ENCODE measurements around the gene TNF.
A peak's percentile ranks its signal among the peaks of the same experiment; 100 is the strongest.

TNF gene

GRCh38 chr6:31575335-31575901, at the start of gene TNF:
Gene TNF (plus strand): TSS chr6:31575565. CDS start chr6:31575742, 177 bp downstream.
- DNase-seq = peak; percentile 92 to 93

DNA sequence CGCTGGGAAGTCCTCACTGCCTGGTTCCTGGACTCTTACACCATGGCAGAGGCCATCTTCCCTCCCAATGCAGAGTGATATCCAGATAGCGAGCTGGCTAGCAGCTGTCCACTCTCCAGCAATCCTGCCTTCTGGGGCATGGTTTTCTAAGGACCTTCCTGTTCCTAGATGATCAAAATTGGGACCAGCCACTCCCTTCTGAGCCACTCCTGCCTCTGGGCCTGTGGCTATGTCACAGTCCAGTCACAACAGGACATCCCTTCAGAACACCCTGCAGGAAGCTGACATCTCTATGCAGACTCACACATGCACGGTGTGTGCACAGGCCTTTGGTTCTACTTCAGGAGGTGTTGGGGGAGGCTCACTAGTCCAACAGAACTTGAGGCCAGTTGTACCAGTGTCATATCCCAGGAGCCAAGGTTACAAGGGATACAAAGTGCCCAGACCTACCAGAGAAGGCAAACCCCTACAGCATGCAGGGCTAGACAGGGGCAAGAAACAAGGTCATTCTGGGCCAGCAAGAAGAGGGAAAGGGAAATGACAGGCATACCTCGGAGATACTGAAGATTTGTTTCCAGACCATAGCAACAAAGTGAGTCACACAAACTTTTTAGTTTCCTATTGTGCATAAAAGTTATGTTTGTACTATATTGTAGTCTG, 49.3 kb upstream of the TNF start:
- DNase-seq = peak; percentile 18 to 19

GRCh38 chr6:31528307-31528777, 47.0 kb upstream of the TNF start:
- DNase-seq = peak in 1 of 2 experiments; percentile 23

- DNase-seq = no peak
These were observed 46.5 kb upstream of the TNF start, which contains the start of gene MCCD1 for GRCh38 chr6:31528821-31529328. Gene MCCD1 (plus strand): TSS chr6:31528962. CDS start chr6:31529015, 53 bp downstream.

- DNase-seq = no peak
These were observed 45.8 kb upstream of the TNF start for GRCh38 chr6:31529329-31530150.

DNA sequence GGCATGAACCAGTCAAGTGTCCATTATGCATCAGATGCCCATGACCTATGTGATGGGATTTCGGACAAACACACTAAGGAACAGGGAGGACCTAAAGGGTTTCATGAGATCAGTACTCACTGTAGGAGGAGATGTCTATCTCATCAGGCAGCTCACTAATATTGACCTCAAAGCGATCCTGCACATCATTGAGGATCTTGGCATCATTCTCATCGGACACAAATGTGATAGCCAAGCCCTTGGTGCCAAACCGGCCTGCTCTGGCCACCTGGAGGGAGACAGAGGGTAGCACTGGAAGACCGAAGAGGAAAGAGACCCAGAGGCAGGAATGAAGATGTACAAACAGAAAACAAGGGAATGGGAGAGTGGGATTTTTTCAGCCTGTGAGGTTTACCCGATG, 44.7 kb upstream of the TNF start:
- DNase-seq = no peak

DNA sequence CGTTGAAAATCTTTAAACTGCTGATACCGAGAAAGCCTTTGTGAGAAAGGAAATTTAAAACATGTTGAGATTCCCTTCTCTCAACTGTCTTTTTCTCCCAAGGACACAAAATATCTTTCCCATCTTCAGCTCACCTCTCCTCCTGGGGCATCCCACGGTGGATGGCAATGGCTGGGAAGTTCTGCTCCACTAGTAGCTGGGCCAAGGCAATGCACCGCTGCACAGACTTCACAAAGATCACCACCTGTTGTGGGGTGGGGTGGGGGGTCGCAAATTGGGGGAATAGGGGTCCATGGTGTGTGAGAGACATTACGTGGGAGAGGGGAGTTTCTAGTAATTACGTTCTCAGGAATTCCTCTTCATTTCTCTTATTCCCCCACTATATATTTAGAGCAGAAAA, 44.2 kb upstream of the TNF start:
- peak in 1 of 2 experiments; percentile 15 for DNase-seq

- peak in 1 of 2 experiments; percentile 15 for DNase-seq
These were observed 43.4 kb upstream of the TNF start for GRCh38 chr6:31531771-31532643.

DNA sequence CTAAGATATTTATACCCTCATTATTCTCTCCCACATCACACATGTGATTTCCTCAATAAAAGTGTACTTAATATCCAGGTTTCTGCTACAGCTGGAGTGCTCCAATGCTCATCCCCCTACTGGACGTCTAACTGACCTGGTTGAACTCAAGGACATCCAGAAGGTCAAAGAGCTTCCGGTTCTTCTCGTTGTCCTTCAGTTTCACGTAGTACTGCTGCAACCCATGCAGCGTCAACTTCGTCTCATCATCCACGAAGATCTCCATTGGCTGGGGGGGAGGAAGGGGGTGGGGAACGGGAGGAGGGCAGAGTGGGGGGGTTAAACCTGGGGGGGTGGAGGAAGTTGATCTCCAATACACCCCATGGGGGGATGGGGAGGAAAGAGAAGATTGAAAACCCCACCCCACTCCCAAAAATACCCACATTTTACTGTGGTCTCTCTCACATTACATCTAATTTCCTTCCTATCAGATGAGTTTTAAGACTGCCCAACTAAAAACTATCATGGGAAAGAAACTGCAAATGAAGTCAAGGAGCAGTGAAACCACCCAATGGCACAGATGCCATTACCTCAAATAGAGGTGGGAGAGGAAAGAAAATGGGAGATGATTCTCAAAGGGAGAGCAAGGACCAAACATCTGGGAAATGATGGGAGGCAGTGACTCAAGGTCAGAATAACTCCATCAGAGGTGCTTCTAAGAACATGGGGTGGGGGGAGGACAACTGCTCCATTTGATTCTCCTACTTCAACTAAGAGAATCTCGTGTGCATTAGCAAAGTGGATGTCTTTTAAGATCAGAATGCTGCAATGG, 42.5 kb upstream of the TNF start:
- peak in 1 of 2 experiments; percentile 15 for DNase-seq

GRCh38 chr6:31533455-31533841, 41.9 kb upstream of the TNF start:
- peak in 1 of 2 experiments; percentile 14 for DNase-seq

DNA sequence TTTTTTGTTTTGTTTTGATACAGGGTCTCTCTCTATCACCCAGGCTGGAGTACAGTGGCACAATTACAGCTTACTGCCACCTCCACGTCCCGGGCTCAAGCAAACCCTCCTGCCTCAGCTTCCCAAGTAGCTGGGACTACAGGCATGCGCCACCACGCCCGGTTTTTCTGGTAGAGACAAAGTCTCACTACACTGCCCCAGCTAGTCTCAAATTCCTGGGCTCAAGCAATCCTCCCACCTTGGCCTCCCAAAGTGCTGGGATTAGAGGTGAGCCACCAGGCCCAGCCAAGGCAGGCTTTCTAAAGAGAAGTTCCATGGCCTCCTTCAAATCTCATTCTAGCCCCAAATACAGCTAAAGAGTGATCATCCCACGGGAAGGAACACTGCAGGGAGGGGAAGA, 41.4 kb upstream of the TNF start:
- DNase-seq = peak in 1 of 2 experiments; percentile 21

GRCh38 chr6:31534521-31535040, 40.8 kb upstream of the TNF start:
- DNase-seq = no peak

GRCh38 chr6:31535538-31536324, 39.6 kb upstream of the TNF start:
- peak in 1 of 2 experiments; percentile 7 for DNase-seq

DNA sequence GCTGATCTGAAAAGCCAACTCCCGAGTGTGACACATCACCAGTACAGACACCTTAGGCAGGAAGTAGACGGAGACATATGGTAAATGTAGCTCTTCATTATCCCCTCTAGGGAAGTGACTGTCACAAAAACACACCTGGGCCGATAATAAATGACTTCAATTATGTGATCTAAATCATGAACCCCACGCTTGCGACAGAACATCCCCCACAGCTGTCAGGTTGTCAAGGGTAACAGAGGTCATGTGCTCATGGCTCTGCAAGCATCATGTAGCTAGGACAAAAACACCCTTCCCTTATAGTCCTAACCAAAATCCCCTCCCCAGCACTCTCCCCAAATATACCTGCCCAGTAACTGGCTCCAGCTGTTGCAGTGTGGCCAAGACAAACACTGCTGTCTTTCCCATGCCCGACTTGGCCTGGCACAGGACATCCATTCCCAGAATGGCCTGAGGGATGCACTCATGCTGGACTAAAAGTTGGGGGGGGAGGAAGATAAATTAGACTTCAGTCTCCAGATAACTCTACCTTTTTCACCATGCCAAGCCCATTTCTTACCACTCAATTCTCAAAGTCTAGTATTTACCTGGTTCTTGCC, 36.5 kb upstream of the TNF start:
- DNase-seq = peak in 1 of 2 experiments; percentile 22

DNA sequence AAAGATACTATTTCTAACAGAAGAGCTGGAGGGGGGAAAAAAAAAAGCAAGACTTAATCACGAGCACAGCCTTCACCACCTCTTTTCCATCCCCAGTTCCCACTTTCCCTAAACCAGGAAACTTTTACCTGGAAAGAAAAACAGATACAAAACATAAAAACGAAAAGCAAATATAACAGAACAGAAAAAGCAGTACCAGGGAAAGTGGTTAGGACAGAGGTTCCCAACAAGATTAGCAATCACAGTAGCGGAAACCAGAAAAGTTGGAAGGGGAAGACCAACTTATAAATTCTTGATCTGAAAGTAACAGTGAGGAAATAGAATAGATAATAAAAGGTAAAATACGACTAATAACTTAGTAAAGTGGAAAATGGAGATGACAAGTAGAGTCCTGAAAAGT, 34.7 kb upstream of the TNF start:
- no peak for DNase-seq

- DNase-seq = peak; percentile 71 to 72
These were observed 34.2 kb upstream of the TNF start for GRCh38 chr6:31541059-31541657.

- DNase-seq = peak; percentile 93 to 94
These were observed 33.5 kb upstream of the TNF start, which contains the start of gene DDX39B for GRCh38 chr6:31541658-31542521. Gene DDX39B (minus strand): TSS chr6:31542003. CDS start chr6:31540532, 1,471 bp downstream.

DNA sequence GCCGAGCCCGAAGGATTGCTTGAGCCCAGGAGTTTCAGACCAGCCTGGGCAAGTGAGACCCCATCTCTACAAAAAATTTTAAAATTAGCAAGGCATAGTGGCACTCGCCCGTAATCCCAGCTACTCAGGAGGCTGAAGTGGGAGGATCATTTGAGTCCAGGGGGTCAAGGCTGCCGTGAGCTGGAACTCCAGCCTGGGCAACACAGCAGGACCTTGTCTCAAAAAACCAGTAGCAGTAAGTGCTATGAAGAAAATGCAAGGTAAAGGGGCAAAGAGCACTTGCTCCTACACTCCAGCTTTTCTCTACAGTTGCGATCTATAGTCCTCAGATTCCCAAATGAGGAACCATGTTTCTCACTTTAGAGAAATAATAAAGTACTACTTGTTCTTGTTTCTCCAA, 31.7 kb upstream of the TNF start:
- DNase-seq = no peak
